ENCODE results near the gene SIX5.

GRCh38 chr19:45791744-45792469 lies 22.9 kb upstream of the SIX5 start:
- TF ChIP-seq SP1 (IDR thresholded peaks at IDR 0.05) (no peak), BHLHE40 (IDR thresholded peaks at IDR 0.05; ENCODE audit: borderline replicate concordance) (no peak), HDGF (IDR thresholded peaks at IDR 0.05; ENCODE audit: borderline replicate concordance) (no peak), ARNT (IDR thresholded peaks at IDR 0.05) (no peak), ZNF384 (IDR thresholded peaks at IDR 0.05) (no peak), SUZ12 (IDR thresholded peaks at IDR 0.05) (no peak), PKNOX1 (IDR thresholded peaks at IDR 0.05) (no peak), LEF1 (IDR thresholded peaks at IDR 0.05; ENCODE audit: borderline replicate concordance) (no peak), FOXA1 (IDR thresholded peaks at IDR 0.05) (no peak), FOXM1 (IDR thresholded peaks at IDR 0.05; ENCODE audit: borderline replicate concordance) (no peak), ELF4 (IDR thresholded peaks at IDR 0.05) (no peak), FOXK2 (IDR thresholded peaks at IDR 0.05) (no peak), L3MBTL2 (conservative IDR thresholded peaks at IDR 0.05) (no peak), TARDBP (IDR thresholded peaks at IDR 0.05) (no peak)

Data from HEK293T (cell line).